ENCODE data around the gene FAF1. TPM values are rescaled to one million over a fixed set of nuclear protein-coding genes. Genes with fewer than 3 reads are reported as not detected.

Gene FAF1
- polyA plus RNA-seq, 1 of the 3 experiments (the other 2 are of a cell fraction): 8.7 TPM

- Histone ChIP-seq H3K4me2 (no peak overlapping the region), H3K4me3 (ENCODE audit: low read depth in 2 of 2, low read length in 1 of 2) (no peak overlapping the region), H4K20me1 (ENCODE audit: insufficient read depth) (no peaks in the 10 kb centered on the region), H3K79me2 (ENCODE audit: insufficient read depth) (peaks cover 87% of the 10 kb centered on the region), H3K9ac (no peak overlapping the region), H3K9me3 (no peaks in the 10 kb centered on the region; the same call in 1 of the 2 replicates), H3K9me2 (no peaks in the 10 kb centered on the region), H3K27ac (ENCODE audit: low read depth in 2 of 2, low read length in 1 of 2) (no peak overlapping the region), H3K4me1 (ENCODE audit: control insufficient read depth in 1 of 2, insufficient read depth in 2 of 2, low read depth in 1 of 2, low read length in 1 of 2) (no peaks in the 10 kb centered on the region), H3K27me3 (ENCODE audit: insufficient read depth) (no peaks in the 10 kb centered on the region), H3K36me3 (replicated peaks in 1 of 2; ENCODE audit: control insufficient read depth in 1 of 2, insufficient read depth in 2 of 2, low read length in 1 of 2) (no peaks in the 10 kb centered on the region), H3F3A (replicated peaks; ENCODE audit: insufficient read depth) (no peaks in the 10 kb centered on the region), H2AFZ (ENCODE audit: low read depth) (no peak overlapping the region)
- ChIA-PET CTCF (interaction anchor here (3.0 kb wide), 1 partner anchor 8 kb away, joined by 9 read pairs; no protein-coding TSS in a partner anchor), POLR2A (no interaction called here)
- TF ChIP-seq SIN3A (IDR thresholded peaks at IDR 0.05; ENCODE audit: borderline replicate concordance, low read depth, low read length) (no peak), ELF1 (IDR thresholded peaks at IDR 0.05) (no peak), TEAD4 (IDR thresholded peaks at IDR 0.05; ENCODE audit: borderline replicate concordance, insufficient read depth) (no peak), SMC3 (IDR thresholded peaks at IDR 0.05; ENCODE audit: low read depth, low read length) (no peak), RCOR1 (IDR thresholded peaks at IDR 0.05; ENCODE audit: low read length) (no peak), CHD2 (IDR thresholded peaks at IDR 0.05; ENCODE audit: low read length, partially characterized antibody) (no peak), USF1 (IDR thresholded peaks at IDR 0.05; ENCODE audit: borderline replicate concordance, low read depth) (no peak), EZH2phosphoT487 (IDR thresholded peaks at IDR 0.05; ENCODE audit: borderline replicate concordance, low read depth) (no peak), JUND (IDR thresholded peaks at IDR 0.05) (no peak), MAX (IDR thresholded peaks at IDR 0.05; ENCODE audit: low read depth) (no peak), YY1 (IDR thresholded peaks at IDR 0.05; ENCODE audit: low read depth) (no peak)
- DNase-seq: no peak
- WGBS (ENCODE audit: low lambda C conversion rate): 79% methylated on average over 4 of the region's 4 CpGs
Measured at GRCh38 chr1:50921029-50921428, 39.0 kb downstream of the FAF1 start.

GRCh38 chr1:50920409-50920808 lies 39.7 kb downstream of the FAF1 start:
- H3K9ac ChIP-seq: no peak overlapping the region
- no peaks in the 10 kb centered on the region for H4K20me1 ChIP-seq (ENCODE audit: insufficient read depth)
- no peak for DNase-seq
- H3K9me3 ChIP-seq: no peaks in the 10 kb centered on the region; the same call in 1 of the 2 replicates
- no peaks in the 10 kb centered on the region for H3K9me2 ChIP-seq
- ChIA-PET POLR2A (no interaction called here), CTCF (interaction anchor here (3.0 kb wide), 1 partner anchor 9 kb away, joined by 9 read pairs; no protein-coding TSS in a partner anchor)
- H3K4me1 ChIP-seq (ENCODE audit: control insufficient read depth in 1 of 2, insufficient read depth in 2 of 2, low read depth in 1 of 2, low read length in 1 of 2): no peaks in the 10 kb centered on the region
- 85% methylated on average over 1 of the region's 1 CpG for WGBS (ENCODE audit: low lambda C conversion rate)
- no peak overlapping the region for H2AFZ ChIP-seq (ENCODE audit: low read depth)
- H3K27ac ChIP-seq (ENCODE audit: low read depth in 2 of 2, low read length in 1 of 2): no peak overlapping the region
- no peaks in the 10 kb centered on the region for H3F3A ChIP-seq (replicated peaks; ENCODE audit: insufficient read depth)
- no peaks in the 10 kb centered on the region for H3K27me3 ChIP-seq (ENCODE audit: insufficient read depth)
- H3K36me3 ChIP-seq (replicated peaks in 1 of 2; ENCODE audit: control insufficient read depth in 1 of 2, insufficient read depth in 2 of 2, low read length in 1 of 2): no peaks in the 10 kb centered on the region
- H3K79me2 ChIP-seq (ENCODE audit: insufficient read depth): peaks cover 86% of the 10 kb centered on the region
- no peak overlapping the region for H3K4me2 ChIP-seq
- no peak for TF ChIP-seq SIN3A (IDR thresholded peaks at IDR 0.05; ENCODE audit: borderline replicate concordance, low read depth, low read length)
- no peak for TF ChIP-seq EP300 (IDR thresholded peaks at IDR 0.05; ENCODE audit: borderline replicate concordance in 1 of 2, low read depth in 1 of 2, low read length in 1 of 2)
- no peak overlapping the region for H3K4me3 ChIP-seq (ENCODE audit: low read depth in 2 of 2, low read length in 1 of 2)
